ENCODE data around the gene GALNT18. TPM values are rescaled to one million over a fixed set of nuclear protein-coding genes. Genes with fewer than 3 reads are reported as not detected.
"Not testable (repeated sequence)": the region's sequence is repeated elsewhere in the genome, so short reads cannot be mapped to it uniquely, and the experiment has no call there.

Gene GALNT18
- total RNA-seq, 1 donor from 2014 or later = 19.0 TPM

- DNase-seq (ENCODE audit: low spot score) = no peak
- no peak for ATAC-seq
- intact Hi-C loops (cut with DNase I) = no loop called here
Measured at GRCh38 chr11:11454671-11455223, 167.1 kb downstream of the GALNT18 start.

GRCh38 chr11:11451501-11452005 lies 170.3 kb downstream of the GALNT18 start:
- DNase-seq (ENCODE audit: low spot score) = no peak
- intact Hi-C loops (cut with DNase I) = no loop called here
- no peak for ATAC-seq

GRCh38 chr11:11450744-11451362 lies 171.0 kb downstream of the GALNT18 start:
- ATAC-seq = no peak
- DNase-seq (ENCODE audit: low spot score) = no peak
- intact Hi-C loops (cut with DNase I) = no loop called here

DNA sequence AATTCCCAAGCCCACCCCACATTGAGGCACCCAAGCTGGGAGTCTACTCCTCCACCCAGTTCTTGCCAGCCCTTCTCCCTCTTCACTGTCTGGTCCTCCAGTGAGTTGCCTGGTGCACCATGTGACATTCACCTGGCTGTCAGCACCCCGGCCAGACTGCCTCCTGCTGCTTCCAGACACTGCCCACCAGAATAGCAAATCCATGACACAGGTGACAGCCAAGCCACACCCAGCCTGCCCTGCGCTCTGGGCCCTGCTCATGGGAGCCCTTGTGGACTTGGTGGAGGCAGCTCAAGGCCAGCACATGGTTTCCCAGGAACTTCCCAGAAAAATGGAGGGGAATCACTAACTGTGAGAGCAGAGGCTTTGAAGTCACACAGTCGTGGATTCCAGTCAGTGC lies 172.5 kb downstream of the GALNT18 start:
- intact Hi-C loops (cut with DNase I) = no loop called here
- no peak for DNase-seq (ENCODE audit: low spot score)
- ATAC-seq = no peak

DNA sequence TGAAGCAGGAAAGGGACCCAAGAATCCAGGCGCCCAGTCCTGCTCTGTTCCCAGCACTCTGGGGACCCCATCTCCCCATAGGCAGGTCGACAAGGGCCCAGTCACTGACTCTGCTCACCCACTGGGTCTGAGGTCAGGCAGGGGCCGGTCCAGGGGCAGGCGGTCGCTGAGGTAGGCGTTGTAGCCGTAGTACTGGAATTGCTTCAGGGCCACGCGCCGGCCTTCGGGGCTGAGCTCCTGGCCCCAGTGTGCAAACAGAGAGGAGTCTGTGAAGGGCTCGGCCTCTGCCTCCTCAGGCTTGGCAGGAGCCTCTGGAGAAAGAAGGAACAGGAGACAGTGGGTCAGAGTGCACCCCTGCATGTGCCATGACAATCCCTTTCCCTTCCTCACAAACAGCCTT lies 173.2 kb downstream of the GALNT18 start:
- DNase-seq (ENCODE audit: low spot score) = no peak
- intact Hi-C loops (cut with DNase I) = no loop called here
- ATAC-seq = no peak

DNA sequence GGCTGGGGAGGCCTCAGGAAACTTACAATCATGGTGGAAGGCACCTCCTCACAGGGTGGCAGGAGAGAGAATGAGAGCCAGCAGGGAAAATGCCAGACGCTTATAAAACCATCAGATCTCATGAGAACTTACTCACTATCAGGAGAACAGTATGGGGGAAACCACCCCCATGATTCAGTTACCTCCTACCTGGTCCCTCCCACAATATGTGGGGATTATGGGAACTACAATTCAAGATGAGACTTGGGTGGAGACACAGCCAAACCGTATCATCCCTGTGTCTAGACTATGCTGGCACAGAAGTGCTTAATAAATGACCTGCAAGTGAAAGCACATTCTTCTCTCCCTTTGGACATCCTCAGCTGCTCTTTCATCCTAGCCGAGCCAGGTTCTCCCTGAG lies 174.2 kb downstream of the GALNT18 start:
- DNase-seq (ENCODE audit: low spot score); intact Hi-C loops (cut with DNase I); ATAC-seq: not testable (repeated sequence)

DNA sequence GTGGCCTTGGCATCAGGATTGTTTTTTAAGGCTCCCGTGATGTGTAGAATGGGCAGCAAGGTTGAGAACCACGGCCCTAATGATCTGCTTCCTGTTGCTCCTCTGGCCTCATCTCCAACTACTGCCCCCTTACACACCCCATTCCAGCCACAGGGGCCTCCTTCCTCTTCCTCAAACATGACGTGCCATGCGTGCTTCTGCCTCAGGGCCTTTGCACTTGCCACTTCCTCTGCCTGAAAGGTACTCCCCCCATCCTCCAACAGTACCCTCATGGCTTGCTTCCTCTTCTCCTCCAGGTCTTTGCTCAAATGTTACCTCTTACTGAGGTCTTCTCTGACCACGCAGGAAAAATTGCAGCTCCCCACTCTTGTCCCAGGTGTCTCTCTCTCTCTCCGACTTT lies 174.8 kb downstream of the GALNT18 start:
- intact Hi-C loops (cut with DNase I) = no loop called here
- ATAC-seq (no peak), DNase-seq (ENCODE audit: low spot score) (no peak)

- intact Hi-C loops (cut with DNase I) = no loop called here
- ATAC-seq (no peak), DNase-seq (ENCODE audit: low spot score) (no peak)
Measured at GRCh38 chr11:11446564-11446963, 175.2 kb downstream of the GALNT18 start.

DNA sequence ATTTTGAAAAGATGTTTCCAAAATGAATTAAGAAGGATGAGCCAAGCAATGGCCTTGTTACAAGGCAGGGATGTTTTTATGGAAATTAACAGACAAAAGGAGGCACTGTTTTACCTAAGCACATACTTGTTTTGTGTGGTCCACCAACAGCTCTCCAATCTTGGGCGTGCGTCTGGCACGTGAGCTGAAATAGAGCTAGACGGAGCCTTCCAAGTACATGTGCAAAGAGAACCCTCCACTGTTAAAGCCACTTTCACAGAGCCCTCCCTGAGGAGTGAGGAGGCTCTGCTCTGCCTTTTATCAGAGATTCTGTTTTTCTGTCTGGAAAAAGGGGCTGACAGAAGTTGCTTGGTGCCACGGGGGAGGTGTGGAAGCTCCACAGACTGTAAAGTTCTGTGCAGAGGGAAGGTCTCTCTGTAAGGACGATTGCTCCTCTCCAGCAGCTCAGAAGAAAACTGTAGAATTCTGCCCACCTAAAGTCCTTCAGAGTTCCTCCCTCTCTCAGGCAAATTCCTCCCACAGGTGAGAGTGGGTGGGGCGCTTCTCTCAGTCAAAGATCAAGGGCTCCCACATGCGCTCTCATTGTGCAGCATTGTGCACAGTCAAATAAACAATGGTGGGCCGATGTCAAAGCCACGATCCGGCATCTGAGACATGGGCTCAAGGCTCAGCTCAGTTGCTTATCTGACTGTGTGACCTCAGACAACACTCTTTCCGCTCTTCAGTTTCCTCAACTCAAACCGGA lies 176.2 kb downstream of the GALNT18 start:
- no peak for ATAC-seq
- intact Hi-C loops (cut with DNase I) = no loop called here
- DNase-seq (ENCODE audit: low spot score) = no peak

GRCh38 chr11:11444804-11445131 lies 177.0 kb downstream of the GALNT18 start:
- no peak for ATAC-seq
- no peak for DNase-seq (ENCODE audit: low spot score)
- intact Hi-C loops (cut with DNase I) = no loop called here

GRCh38 chr11:11444027-11444803 lies 177.6 kb downstream of the GALNT18 start:
- peak; percentile 9 for ATAC-seq
- intact Hi-C loops (cut with DNase I) = no loop called here
- DNase-seq (ENCODE audit: low spot score) = no peak

- ATAC-seq (no peak), DNase-seq (ENCODE audit: low spot score) (no peak)
- intact Hi-C loops (cut with DNase I) = no loop called here
Measured at GRCh38 chr11:11442791-11443190, 179.0 kb downstream of the GALNT18 start.

- intact Hi-C loops (cut with DNase I) = no loop called here
- DNase-seq (ENCODE audit: low spot score) = no peak
Measured at GRCh38 chr11:11441516-11441915, 180.3 kb downstream of the GALNT18 start.

GRCh38 chr11:11441091-11441490 lies 180.7 kb downstream of the GALNT18 start:
- intact Hi-C loops (cut with DNase I) = no loop called here
- ATAC-seq (no peak), DNase-seq (ENCODE audit: low spot score) (no peak)

More at GRCh38 chr11:11441516-11441915, 180.3 kb downstream of the GALNT18 start:
- no peak for ATAC-seq

- intact Hi-C loops (cut with DNase I) = no loop called here
Measured at GRCh38 chr11:11440144-11440543, 181.7 kb downstream of the GALNT18 start.

DNA sequence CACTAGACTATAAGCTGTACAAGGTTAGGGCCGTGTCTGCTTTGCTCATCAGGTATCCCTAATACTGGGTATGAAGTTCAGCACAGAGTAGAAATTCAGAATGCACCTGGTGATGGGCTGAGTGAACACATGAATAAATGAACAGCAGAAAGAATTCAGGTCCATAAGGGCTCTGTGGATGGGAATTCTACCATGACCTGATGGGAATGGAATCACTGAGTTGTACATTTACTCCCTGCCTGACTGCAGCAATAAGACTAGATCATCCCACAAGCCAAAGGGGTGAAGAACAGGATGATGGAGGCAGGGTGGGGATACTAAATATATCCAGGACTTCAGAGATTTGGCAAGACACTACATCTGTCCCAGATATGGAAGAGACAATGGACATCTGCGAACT lies 182.2 kb downstream of the GALNT18 start:
- intact Hi-C loops (cut with DNase I) = no loop called here
- ATAC-seq (no peak), DNase-seq (ENCODE audit: low spot score) (no peak)

More at GRCh38 chr11:11440144-11440543, 181.7 kb downstream of the GALNT18 start:
- ATAC-seq = no peak
- DNase-seq (ENCODE audit: low spot score) = no peak

GRCh38 chr11:11436715-11437313 lies 185.0 kb downstream of the GALNT18 start:
- intact Hi-C loops (cut with DNase I) = no loop called here
- DNase-seq (ENCODE audit: low spot score) (no peak), ATAC-seq (peak; percentile 30)

DNA sequence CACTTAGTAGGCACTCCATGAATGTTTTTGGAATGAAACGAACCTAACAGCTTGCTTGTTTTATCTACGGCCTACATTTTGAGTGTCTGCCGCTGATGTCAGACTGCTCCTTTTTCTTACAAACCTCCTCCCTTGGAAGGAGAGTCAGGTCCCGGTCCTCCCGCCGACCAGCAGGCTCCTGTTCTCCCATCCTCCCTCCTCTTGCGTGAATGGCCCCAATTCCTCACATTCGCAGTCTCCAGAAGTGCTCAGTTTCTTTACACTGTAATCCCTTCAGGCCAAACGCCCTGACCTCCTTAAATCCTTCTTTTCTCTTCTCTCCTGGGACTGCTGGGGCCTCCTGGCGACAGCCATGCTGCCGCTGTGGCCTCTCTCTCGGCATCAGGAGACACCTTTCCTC lies 186.2 kb downstream of the GALNT18 start:
- intact Hi-C loops (cut with DNase I) = no loop called here
- no peak for ATAC-seq
- no peak for DNase-seq (ENCODE audit: low spot score)

- intact Hi-C loops (cut with DNase I) = no loop called here
- DNase-seq (ENCODE audit: low spot score) (no peak), ATAC-seq (no peak)
Measured at GRCh38 chr11:11433960-11434359, 187.8 kb downstream of the GALNT18 start.
